Endothelial cell of umbilical vein (primary cell): ENCODE measurements around the gene REM2. TPM values are rescaled to one million over a fixed set of nuclear protein-coding genes. Genes with fewer than 3 reads are reported as not detected.

Experiments
- BruUV-seq: library from RNA; stranded (reverse); fragments of 400-500 nt; replicated peaks from 2 replicates; lab custom pipeline; 2021; lab: Mats Ljungman, UMichigan
- CTCF ChIA-PET: fragments of 300-600, 350-600 bp; sonication (Branson Sonifier 250); formaldehyde crosslinking; loops from one replicate; lab custom pipeline; 2021; ENCODE audit warnings: antibody characterized with exemption, inconsistent platforms; lab: Charles Lee
- POLR2A ChIA-PET: fragments of 300-600, 350-600 bp; sonication (Branson Sonifier 250); formaldehyde crosslinking; loops from one replicate; lab custom pipeline; 2021; ENCODE audit warnings: antibody characterized with exemption, inconsistent platforms; lab: Charles Lee
- DNase-seq: peaks from one replicate; pipeline ENCODE4 v3.0.0-alpha.2; 2011; ENCODE audit warnings: low read depth, low spot score
- FAIRE-seq: peaks from 2 replicates; lab custom pipeline; 2011; peaks lifted over from hg19 to GRCh38; lab: Jason Lieb, UNC
- H2AFZ ChIP-seq: 2 replicates; pipeline ENCODE4 v1.6.0; 2012; ENCODE audit warnings: low read depth, low read length, control low read depth, inconsistent platforms
- H3K27ac ChIP-seq: 2 replicates; pipeline ENCODE4 v1.5.1; 2011; ENCODE audit warnings: low read depth, mild to moderate bottlenecking, control low read depth, low read length, moderate library complexity; ENCODE audit not compliant: insufficient read depth
- H3K27me3 ChIP-seq, 2 experiments: 2 replicates each; pipeline versions ENCODE4 v1.6.0 to v1.6.1; 2011; ENCODE audit warnings: low read length in 2 of 2, mixed read lengths in 1 of 2; ENCODE audit not compliant: control insufficient read depth in 2 of 2, insufficient read depth in 2 of 2
- H3K36me3 ChIP-seq, 2 experiments: 2 replicates in 1 of 2; 3 replicates in 1 of 2; pipeline ENCODE4 v1.5.1; 2011; ENCODE audit warnings: low read length in 2 of 2, mild to moderate bottlenecking in 1 of 2, moderate library complexity in 1 of 2; ENCODE audit not compliant: control insufficient read depth in 2 of 2, insufficient read depth in 2 of 2; ENCODE audit errors: extremely low read depth in 1 of 2
- H3K4me1 ChIP-seq: 3 replicates; pipeline ENCODE4 v1.5.1; 2011; ENCODE audit warnings: mild to moderate bottlenecking, low read length; ENCODE audit not compliant: control insufficient read depth, insufficient read depth; ENCODE audit errors: extremely low read depth
- H3K4me2 ChIP-seq: 2 replicates; pipeline ENCODE4 v1.6.1; 2011; ENCODE audit warnings: low read length, control low read depth, mixed read lengths; ENCODE audit not compliant: insufficient read depth
- H3K4me3 ChIP-seq, 3 experiments: fragments of 200-600 bp in 1 of 3; sonication (generic), shearing (Covaris generic) in 1 of 3; replicated peaks in 1 of 3; 2 replicates each; pipeline ENCODE4 v1.5.1; 2011 to 2016; ENCODE audit warnings: control low read depth in 3 of 3, low read length in 3 of 3, mild to moderate bottlenecking in 2 of 3, inconsistent platforms in 1 of 3, low read depth in 1 of 3, moderate library complexity in 1 of 3; ENCODE audit not compliant: insufficient read depth in 1 of 3
- H3K79me2 ChIP-seq: 2 replicates; pipeline ENCODE4 v1.6.0; 2012; ENCODE audit warnings: low read length, inconsistent platforms; ENCODE audit not compliant: control insufficient read depth, insufficient read depth
- H3K9ac ChIP-seq: replicated peaks from 2 replicates; pipeline ENCODE3; 2011; ENCODE audit warnings: low read length, control low read depth; ENCODE audit not compliant: insufficient read depth; ENCODE audit errors: extremely low read depth
- H3K9me1 ChIP-seq: replicated peaks from 3 replicates; pipeline ENCODE4 v1.6.0; 2011; ENCODE audit warnings: mild to moderate bottlenecking, low read length; ENCODE audit not compliant: control insufficient read depth, insufficient read depth; ENCODE audit errors: extremely low read depth
- H3K9me3 ChIP-seq: replicated peaks from 2 replicates; pipeline ENCODE4 v1.5.1; 2012; ENCODE audit warnings: low read length, inconsistent platforms; ENCODE audit not compliant: control insufficient read depth, insufficient read depth
- H4K20me1 ChIP-seq: replicated peaks from 2 replicates; pipeline ENCODE3; 2011; ENCODE audit warnings: mild to moderate bottlenecking, low read length; ENCODE audit not compliant: control insufficient read depth, insufficient read depth; ENCODE audit errors: extremely low read depth
- CTCF ChIP-seq, 2 donors: IDR thresholded peaks; 1 replicate in 1 of 2; 2 replicates in 1 of 2; pipeline ENCODE4 v1.5.1; 2011; ENCODE audit warnings: low read length in 2 of 2, mild to moderate bottlenecking in 2 of 2, moderate library complexity in 2 of 2, control low read depth in 1 of 2, inconsistent platforms in 1 of 2, low read depth in 1 of 2; ENCODE audit not compliant: insufficient read depth in 1 of 2; ENCODE audit errors: extremely low read depth in 1 of 2
- EZH2 ChIP-seq: IDR thresholded peaks from 2 replicates; pipeline ENCODE4 v1.6.1; 2012; ENCODE audit warnings: borderline replicate concordance, low read depth, mild to moderate bottlenecking, moderate library complexity, low read length, inconsistent platforms; ENCODE audit not compliant: severe bottlenecking
- FOS ChIP-seq: IDR thresholded peaks from 2 replicates; pipeline ENCODE4 v1.6.1; 2011; ENCODE audit warnings: mild to moderate bottlenecking, low read length, moderate library complexity, borderline replicate concordance; ENCODE audit not compliant: insufficient read depth
- JUN ChIP-seq: IDR thresholded peaks from 2 replicates; pipeline ENCODE4 v1.6.1; 2011; ENCODE audit warnings: borderline replicate concordance, low read depth; ENCODE audit not compliant: insufficient read length, insufficient read depth
- MYC ChIP-seq: IDR thresholded peaks from one replicate; pipeline ENCODE4 v1.6.1; 2011; ENCODE audit warnings: mild to moderate bottlenecking, low read depth, low read length
- POLR2A ChIP-seq: IDR thresholded peaks from 2 replicates; pipeline ENCODE4 v1.6.1; 2012; ENCODE audit warnings: low read depth, mild to moderate bottlenecking, control low read depth, low read length
- POLR2AphosphoS5 ChIP-seq: IDR thresholded peaks from 2 replicates; pipeline ENCODE4 v1.6.1; 2012; ENCODE audit warnings: low read depth, mild to moderate bottlenecking, control low read depth, low read length, moderate library complexity; ENCODE audit not compliant: insufficient read depth
- dilution Hi-C: fragments of 300-500 bp; cut with MboI; formaldehyde crosslinking; loops from one replicate; pipeline ENCODE4 v1.15.0; 2019; ENCODE audit warnings: low sequenced_read_pairs; ENCODE audit not compliant: extremely low pct_ligation_motif_present
- intact Hi-C: fragments of 100-400 bp; cut with micrococcal nuclease; formaldehyde crosslinking; loops from one replicate; pipeline ENCODE4 v1.10.0; 2022
- polyA plus RNA-seq, 4 experiments: library from polyadenylated mRNA; depleted of rRNA in 3 of 4; stranded (reverse) in 3 of 4; unstranded in 1 of 4; fragments of >200 nt; gene quantifications; 2 replicates each; pipeline versions ENCODE4 v1.2.1 to v1.2.3, GENCODE V29; 2011 to 2012; ENCODE audit warnings: missing spikeins in 1 of 4
- total RNA-seq: library from RNA; stranded (reverse); gene quantifications from 2 replicates; pipeline ENCODE4 v1.2.3, GENCODE V29; 2021

Gene REM2
- total and polyA plus RNA-seq, 2 donors (not counting 3 experiments of a cell fraction or from before 2014, with no cell fraction given), result 0.33 TPM; not detected in 1

GRCh38 chr14:22898302-22899090 is 15.5 kb downstream of the REM2 start:
- H3K9me1 ChIP-seq, result no peaks in the 10 kb centered on the region
- no peak overlapping the region for H3K4me2 ChIP-seq
- H3K4me3 ChIP-seq, result no peak overlapping the region
- no peaks in the 10 kb centered on the region for H3K79me2 ChIP-seq
- dilution Hi-C loops, result no loop called here
- no peaks in the 10 kb centered on the region for H4K20me1 ChIP-seq
- H3K9me3 ChIP-seq, result no peaks in the 10 kb centered on the region
- TF ChIP-seq JUN (no peak), POLR2A (no peak), CTCF (IDR thresholded peaks at IDR 0.05; ENCODE audit: extremely low read depth in 1 of 2, insufficient read depth in 1 of 2, low read depth in 1 of 2, low read length in 2 of 2) (no peak), MYC (no peak), EZH2 (no peak), FOS (no peak), POLR2AphosphoS5 (no peak)
- ChIA-PET CTCF (interaction anchor here (0.8 to 9.7 kb wide), 4 partner anchors 13 to 328 kb away, joined by 3 to 75 read pairs (median 28); partner anchors contain the start of gene LRP10), POLR2A (interaction anchor here (0.6 kb wide), 1 partner anchor 171 kb away, joined by 4 read pairs; no protein-coding TSS in a partner anchor)
- H3K36me3 ChIP-seq, result peaks cover 14 to 22% of the 10 kb centered on the region in 2 experiments
- FAIRE-seq (no peak), DNase-seq (no peak)
- BruUV-seq, result no TSS peak
- no peak overlapping the region for H2AFZ ChIP-seq
- no peaks in the 10 kb centered on the region for H3K4me1 ChIP-seq
- no peak overlapping the region for H3K9ac ChIP-seq
- no peaks in the 10 kb centered on the region for H3K27me3 ChIP-seq
- intact Hi-C loops, result no loop called here
- H3K27ac ChIP-seq, result no peak overlapping the region
